HG02870 (cell line): ENCODE measurements around the gene KIAA1549.
"Not testable (repeated sequence)": the region's sequence is repeated elsewhere in the genome, so short reads cannot be mapped to it uniquely, and the experiment has no call there.

ENCODE experiments used
- ATAC-seq: cut with Tn5 transposase; IDR thresholded peaks from one replicate; pipeline ENCODE4 v1.9.1; 2021; ENCODE audit warnings: mild to moderate bottlenecking, moderate library complexity; ENCODE audit not compliant: unreplicated experiment

Gene KIAA1549

GRCh38 chr7:138821912-138822311, 159.3 kb downstream of the KIAA1549 start:
- no peak for ATAC-seq

GRCh38 chr7:138819625-138820024, 161.6 kb downstream of the KIAA1549 start:
- ATAC-seq, result no peak

GRCh38 chr7:138816650-138817049, 164.5 kb downstream of the KIAA1549 start:
- no peak for ATAC-seq

- ATAC-seq, result no peak
These were observed 166.3 kb downstream of the KIAA1549 start for GRCh38 chr7:138814816-138815332.

DNA sequence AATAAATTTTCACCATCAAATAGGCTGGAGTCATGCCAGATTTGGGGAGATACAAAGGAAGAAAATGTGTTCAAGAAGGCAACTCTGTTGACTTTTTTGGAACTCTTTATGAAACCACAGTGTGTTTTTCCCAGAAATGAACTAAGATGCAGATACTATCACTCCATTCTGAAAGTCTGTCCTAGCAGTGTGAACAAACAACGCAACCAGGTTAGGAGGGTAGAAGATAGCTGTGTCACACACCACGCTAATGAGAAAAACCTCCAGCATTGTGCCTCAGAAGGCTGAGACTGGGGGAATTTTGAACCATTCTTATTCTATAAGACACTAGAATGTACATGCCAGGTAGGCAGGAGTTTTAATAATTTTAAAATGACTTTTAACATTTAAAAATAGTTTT, 167.2 kb downstream of the KIAA1549 start:
- ATAC-seq, result no peak

DNA sequence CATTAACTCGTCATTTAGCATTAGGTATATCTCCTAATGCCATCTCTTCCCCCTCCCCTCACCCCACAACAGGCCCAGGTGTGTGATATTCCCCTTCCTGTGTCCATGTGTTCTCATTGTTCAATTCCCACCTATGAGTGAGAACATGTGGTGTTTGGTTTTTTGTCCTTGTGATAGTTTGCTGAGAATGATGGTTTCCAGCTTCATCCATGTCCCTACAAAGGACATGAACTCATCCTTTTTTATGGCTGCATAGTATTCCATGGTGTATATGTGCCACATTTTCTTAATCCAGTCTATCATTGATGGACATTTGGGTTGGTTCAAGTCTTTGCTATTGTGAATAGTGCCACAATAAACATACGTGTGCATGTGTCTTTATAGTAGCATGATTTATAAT, 169.9 kb downstream of the KIAA1549 start:
- not testable (repeated sequence) for ATAC-seq

DNA sequence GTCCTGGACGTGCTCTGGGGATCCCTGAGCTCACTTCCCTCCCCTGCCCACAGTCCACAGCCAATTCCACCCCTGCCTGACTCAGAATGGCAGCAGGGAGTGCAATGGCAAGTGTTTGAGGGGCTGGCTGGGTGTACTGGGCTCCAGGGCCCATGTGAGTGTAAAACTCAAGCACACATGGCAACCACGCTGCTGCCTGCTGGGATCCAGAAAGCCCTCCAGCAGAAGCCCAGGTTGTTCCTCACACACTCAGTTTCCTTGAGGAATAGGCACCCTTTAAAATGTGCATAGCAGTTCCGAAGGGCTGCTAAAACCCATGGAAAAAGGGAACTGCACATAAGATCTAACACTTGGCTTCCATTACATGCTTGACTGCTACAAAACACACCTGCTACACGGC, 171.8 kb downstream of the KIAA1549 start:
- no peak for ATAC-seq

GRCh38 chr7:138804618-138805017, 176.6 kb downstream of the KIAA1549 start:
- ATAC-seq, result no peak

GRCh38 chr7:138802706-138803105, 178.5 kb downstream of the KIAA1549 start:
- ATAC-seq, result no peak

- no peak for ATAC-seq
These were observed 179.9 kb downstream of the KIAA1549 start for GRCh38 chr7:138801256-138801655.

- ATAC-seq, result no peak
These were observed 181.7 kb downstream of the KIAA1549 start for GRCh38 chr7:138799336-138800000.

- no peak for ATAC-seq
These were observed 182.4 kb downstream of the KIAA1549 start for GRCh38 chr7:138798836-138799235.

DNA sequence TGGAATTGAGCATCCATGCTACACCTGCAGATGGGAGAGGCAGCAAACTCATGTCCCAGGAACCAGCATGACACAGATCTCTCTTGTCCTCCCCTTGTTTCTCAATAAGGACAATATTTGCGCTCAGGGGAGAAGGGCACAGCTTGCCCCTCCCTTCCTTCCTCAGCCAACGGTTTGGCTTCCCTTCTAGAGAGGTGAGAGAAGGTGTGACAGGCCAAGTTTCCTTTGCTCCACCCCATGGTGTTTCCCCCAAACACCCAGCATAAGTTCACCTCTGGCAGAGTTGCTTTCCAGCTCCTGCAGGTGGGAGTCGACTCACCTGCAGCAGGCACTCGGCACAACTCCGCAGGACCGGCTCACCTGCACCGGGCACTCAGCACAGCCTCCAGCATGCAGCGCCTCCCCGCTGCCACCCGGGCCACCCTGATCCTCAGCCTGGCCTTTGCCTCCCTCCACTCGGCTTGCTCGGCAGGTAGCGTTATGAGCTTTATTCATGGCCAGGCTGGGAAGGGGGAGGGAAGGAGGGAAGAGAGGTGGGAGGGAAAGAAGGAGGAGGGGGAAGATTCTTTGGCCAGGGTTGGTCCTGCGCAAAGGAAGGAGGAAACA, 183.4 kb downstream of the KIAA1549 start, which contains the start of the genes ATP6V0A4 and TMEM213:
Gene ATP6V0A4 (minus strand): TSS at position 482 of the 606 bp plus-strand sequence. CDS start 26,949 bp downstream, outside the sequence.
Gene TMEM213 (plus strand): TSS at position 280 of the 606 bp plus-strand sequence. CDS start 111 bp downstream, at position 391.
- no peak for ATAC-seq

- ATAC-seq, result not testable (repeated sequence)
These were observed 184.1 kb downstream of the KIAA1549 start for GRCh38 chr7:138797046-138797445.

GRCh38 chr7:138796038-138796615, 185.1 kb downstream of the KIAA1549 start:
- no peak for ATAC-seq

GRCh38 chr7:138785587-138786437, 195.4 kb downstream of the KIAA1549 start:
- ATAC-seq, result no peak

GRCh38 chr7:138784692-138785091, 196.5 kb downstream of the KIAA1549 start:
- no peak for ATAC-seq
